HL-60 (cell line): Measurements from ENCODE around the gene ATP8B4.
A peak's percentile ranks its signal among the peaks of the same experiment; 100 is the strongest.
"Not testable (repeated sequence)": the region's sequence is repeated elsewhere in the genome, so short reads cannot be mapped to it uniquely, and the experiment has no call there.

Source experiments
- DNase-seq, 2 experiments: peaks; one replicate each; pipeline ENCODE4 v3.0.0-alpha.2; 2010 to 2020; ENCODE audit warnings: low read depth in 1 of 2, low spot score in 1 of 2
- H3K27ac ChIP-seq: fragments of 250-450 bp; sonication (Bioruptor Pico); replicated peaks from 2 replicates; pipeline ENCODE4 v1.5.1; 2020; ENCODE audit warnings: mild to moderate bottlenecking, moderate library complexity
- H3K27me3 ChIP-seq: fragments of 250-450 bp; sonication (Bioruptor Pico); 2 replicates; pipeline ENCODE4 v1.5.1; 2021; ENCODE audit warnings: mild to moderate bottlenecking, moderate library complexity; ENCODE audit not compliant: insufficient read depth, poor library complexity, severe bottlenecking
- H3K4me3 ChIP-seq: replicated peaks from 2 replicates; pipeline ENCODE4 v1.5.1; 2011; ENCODE audit warnings: mild to moderate bottlenecking, control low read depth, low read length; ENCODE audit not compliant: insufficient read depth
- GABPA ChIP-seq: IDR thresholded peaks from 2 replicates; pipeline ENCODE4 v1.6.1; 2012; ENCODE audit warnings: low read depth
- POLR2AphosphoS5 ChIP-seq: IDR thresholded peaks from 2 replicates; pipeline ENCODE4 v1.6.1; 2012; ENCODE audit warnings: low read depth
- SPI1 ChIP-seq: IDR thresholded peaks from 2 replicates; pipeline ENCODE4 v1.6.1; 2012; ENCODE audit warnings: low read depth, mild to moderate bottlenecking, borderline replicate concordance
- TF ChIP-seq, protein P1 (sequence below): IDR thresholded peaks from one replicate; pipeline ENCODE4 v1.5.1; 2011; ENCODE audit warnings: low read length, control low read depth, inconsistent platforms; ENCODE audit not compliant: insufficient read depth
- TF ChIP-seq, protein P2 (sequence below): IDR thresholded peaks from 2 replicates; pipeline ENCODE4 v1.6.1; 2012; ENCODE audit warnings: low read depth; ENCODE audit not compliant: insufficient replicate concordance

ATP8B4 gene

DNA sequence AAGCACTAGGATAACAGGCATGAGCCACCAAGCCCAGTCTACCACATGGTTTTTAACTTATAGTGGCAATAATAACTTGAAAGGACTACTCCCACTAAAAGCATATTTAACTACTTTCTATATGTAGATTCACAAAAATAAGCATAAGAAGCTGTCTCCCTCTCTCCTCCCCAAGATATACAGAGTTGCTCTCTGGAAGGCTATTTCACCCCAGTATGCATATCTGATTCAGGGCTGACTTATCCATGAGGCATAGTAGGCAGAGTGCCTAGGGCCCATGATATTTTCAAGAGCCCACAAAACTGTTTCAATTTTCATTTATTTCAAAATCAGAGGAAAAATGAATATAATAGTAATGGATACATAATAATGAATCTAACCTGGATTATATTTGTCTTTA lies 20.5 kb downstream of the ATP8B4 start:
- Histone ChIP-seq H3K27me3 (no peaks in the 10 kb centered on the region), H3K27ac (peak overlapping the region; percentile 22; the same call in 1 of the 2 replicates), H3K4me3 (no peak overlapping the region)
- TF ChIP-seq, protein P1, sequence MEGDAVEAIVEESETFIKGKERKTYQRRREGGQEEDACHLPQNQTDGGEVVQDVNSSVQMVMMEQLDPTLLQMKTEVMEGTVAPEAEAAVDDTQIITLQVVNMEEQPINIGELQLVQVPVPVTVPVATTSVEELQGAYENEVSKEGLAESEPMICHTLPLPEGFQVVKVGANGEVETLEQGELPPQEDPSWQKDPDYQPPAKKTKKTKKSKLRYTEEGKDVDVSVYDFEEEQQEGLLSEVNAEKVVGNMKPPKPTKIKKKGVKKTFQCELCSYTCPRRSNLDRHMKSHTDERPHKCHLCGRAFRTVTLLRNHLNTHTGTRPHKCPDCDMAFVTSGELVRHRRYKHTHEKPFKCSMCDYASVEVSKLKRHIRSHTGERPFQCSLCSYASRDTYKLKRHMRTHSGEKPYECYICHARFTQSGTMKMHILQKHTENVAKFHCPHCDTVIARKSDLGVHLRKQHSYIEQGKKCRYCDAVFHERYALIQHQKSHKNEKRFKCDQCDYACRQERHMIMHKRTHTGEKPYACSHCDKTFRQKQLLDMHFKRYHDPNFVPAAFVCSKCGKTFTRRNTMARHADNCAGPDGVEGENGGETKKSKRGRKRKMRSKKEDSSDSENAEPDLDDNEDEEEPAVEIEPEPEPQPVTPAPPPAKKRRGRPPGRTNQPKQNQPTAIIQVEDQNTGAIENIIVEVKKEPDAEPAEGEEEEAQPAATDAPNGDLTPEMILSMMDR: no peak
- TF ChIP-seq GABPA: no peak
- TF ChIP-seq SPI1: no peak
- TF ChIP-seq, protein P2, sequence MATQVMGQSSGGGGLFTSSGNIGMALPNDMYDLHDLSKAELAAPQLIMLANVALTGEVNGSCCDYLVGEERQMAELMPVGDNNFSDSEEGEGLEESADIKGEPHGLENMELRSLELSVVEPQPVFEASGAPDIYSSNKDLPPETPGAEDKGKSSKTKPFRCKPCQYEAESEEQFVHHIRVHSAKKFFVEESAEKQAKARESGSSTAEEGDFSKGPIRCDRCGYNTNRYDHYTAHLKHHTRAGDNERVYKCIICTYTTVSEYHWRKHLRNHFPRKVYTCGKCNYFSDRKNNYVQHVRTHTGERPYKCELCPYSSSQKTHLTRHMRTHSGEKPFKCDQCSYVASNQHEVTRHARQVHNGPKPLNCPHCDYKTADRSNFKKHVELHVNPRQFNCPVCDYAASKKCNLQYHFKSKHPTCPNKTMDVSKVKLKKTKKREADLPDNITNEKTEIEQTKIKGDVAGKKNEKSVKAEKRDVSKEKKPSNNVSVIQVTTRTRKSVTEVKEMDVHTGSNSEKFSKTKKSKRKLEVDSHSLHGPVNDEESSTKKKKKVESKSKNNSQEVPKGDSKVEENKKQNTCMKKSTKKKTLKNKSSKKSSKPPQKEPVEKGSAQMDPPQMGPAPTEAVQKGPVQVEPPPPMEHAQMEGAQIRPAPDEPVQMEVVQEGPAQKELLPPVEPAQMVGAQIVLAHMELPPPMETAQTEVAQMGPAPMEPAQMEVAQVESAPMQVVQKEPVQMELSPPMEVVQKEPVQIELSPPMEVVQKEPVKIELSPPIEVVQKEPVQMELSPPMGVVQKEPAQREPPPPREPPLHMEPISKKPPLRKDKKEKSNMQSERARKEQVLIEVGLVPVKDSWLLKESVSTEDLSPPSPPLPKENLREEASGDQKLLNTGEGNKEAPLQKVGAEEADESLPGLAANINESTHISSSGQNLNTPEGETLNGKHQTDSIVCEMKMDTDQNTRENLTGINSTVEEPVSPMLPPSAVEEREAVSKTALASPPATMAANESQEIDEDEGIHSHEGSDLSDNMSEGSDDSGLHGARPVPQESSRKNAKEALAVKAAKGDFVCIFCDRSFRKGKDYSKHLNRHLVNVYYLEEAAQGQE: no peak
- TF ChIP-seq POLR2AphosphoS5: no peak
- no peak for DNase-seq

DNA sequence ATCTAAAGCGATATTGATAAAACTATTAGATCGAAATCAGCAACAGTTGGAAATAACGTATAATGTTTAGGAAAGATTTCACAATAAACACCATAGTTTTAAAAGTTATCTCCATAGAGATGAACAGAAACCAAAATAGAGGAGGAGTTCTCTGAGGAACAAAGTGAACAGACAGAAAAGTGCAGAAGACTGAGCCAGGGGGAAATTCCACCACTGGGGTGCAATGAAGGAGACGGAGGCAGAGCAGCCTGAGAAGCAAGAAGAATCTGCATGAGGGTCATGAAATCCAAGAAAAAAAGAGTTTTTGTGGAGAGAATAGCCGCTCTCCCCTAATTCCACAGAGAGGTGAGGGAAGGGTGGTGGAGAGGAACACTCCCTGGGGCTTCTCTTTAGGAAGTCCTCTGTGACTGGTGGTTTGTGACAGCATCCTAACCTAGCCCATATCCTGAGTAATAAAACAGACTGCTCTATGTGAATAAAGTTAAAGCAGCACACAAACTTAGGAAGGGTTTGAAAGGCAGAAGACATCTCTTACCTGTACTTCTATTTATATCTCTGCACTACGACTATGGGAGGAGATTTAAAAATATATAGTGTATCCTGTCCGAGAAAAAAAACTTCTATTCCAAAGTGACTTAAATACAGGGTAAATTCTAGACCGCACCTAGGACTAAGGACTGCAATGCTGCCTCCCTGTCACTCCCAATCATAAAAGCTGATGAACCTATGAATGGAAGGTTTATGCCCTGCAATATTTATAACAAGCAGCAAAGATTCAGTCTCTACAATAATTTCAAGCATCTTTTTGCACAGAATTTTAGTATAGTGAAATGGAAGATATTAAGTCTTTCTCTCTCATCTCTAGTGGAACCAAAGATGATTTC lies 22.9 kb downstream of the ATP8B4 start:
- DNase-seq: no peak
- H3K27me3 ChIP-seq: no peaks in the 10 kb centered on the region
- H3K27ac ChIP-seq: peak overlapping the region; percentile 46
- TF ChIP-seq GABPA (no peak), POLR2AphosphoS5 (no peak), SPI1 (no peak)
- TF ChIP-seq, protein P2: no peak
- TF ChIP-seq, protein P1: no peak
- H3K4me3 ChIP-seq: no peak overlapping the region

DNA sequence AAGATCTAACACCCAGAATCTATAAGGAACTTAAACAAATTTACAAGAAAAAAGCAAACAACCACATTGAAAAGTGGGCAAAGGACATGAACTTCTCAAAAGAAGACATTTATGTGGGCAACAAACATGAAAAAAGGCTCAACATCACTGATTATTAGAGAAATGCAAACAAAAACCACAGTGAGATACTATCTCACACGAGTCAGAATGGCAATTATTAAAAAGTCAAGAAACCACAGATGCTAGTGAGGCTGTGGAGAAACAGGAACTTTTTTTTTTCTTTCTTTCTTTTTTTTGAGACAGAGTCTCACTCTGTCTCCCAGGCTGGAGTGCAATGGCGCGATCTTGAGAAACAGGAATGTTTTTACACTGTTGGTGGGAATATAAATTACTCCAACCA lies 29.6 kb downstream of the ATP8B4 start:
- H3K27me3 ChIP-seq, H3K4me3 ChIP-seq, DNase-seq: not testable (repeated sequence)
- H3K27ac ChIP-seq: peak overlapping the region; percentile 66

DNA sequence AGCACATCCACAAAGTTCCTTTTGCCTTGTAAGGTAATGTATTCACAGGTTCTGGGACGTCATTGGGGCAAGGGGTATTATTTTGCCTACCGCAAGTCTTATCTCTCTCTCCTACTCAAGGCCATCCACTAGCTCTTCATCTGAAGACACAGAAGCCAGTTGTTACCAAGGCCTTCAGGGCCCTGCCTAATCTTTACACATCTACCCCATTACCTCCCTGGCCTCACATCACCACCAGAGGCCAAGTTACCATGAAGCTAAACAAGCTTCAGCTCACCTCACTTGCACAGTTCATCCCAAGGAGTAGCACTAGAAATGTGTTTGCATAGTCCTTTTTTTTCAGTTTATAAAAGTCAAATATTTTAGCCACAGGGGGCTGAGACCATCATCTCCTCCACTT lies 34.1 kb downstream of the ATP8B4 start:
- Histone ChIP-seq H3K27me3 (no peaks in the 10 kb centered on the region), H3K27ac (no peak overlapping the region; the same call in 1 of the 2 replicates), H3K4me3 (no peak overlapping the region)
- DNase-seq: no peak
- TF ChIP-seq SPI1 (no peak), GABPA (no peak), POLR2AphosphoS5 (no peak; the same call in none of the 2 replicates)
- TF ChIP-seq, protein P2: no peak
- TF ChIP-seq, protein P1: no peak
